Bronchial epithelial cell (primary cell): ENCODE results near the gene C3orf20. TPM values are rescaled to one million over a fixed set of nuclear protein-coding genes. Genes with fewer than 3 reads are reported as not detected.

Source experiments
- DNase-seq: peaks from one replicate; pipeline ENCODE4 v3.0.0-alpha.2; 2010; ENCODE audit warnings: low read depth
- FAIRE-seq: peaks from 2 replicates; lab custom pipeline; 2011; peaks lifted over from hg19 to GRCh38; lab: Jason Lieb, UNC
- H3K27me3 ChIP-seq: 2 replicates; pipeline ENCODE4 v1.5.1; 2011; ENCODE audit warnings: low read length; ENCODE audit not compliant: control insufficient read depth, insufficient read depth
- H3K36me3 ChIP-seq: 2 replicates; pipeline ENCODE4 v1.5.1; 2011; ENCODE audit warnings: low read length; ENCODE audit not compliant: control insufficient read depth, insufficient read depth
- H3K4me3 ChIP-seq: 2 replicates; pipeline ENCODE4 v1.5.1; 2011; ENCODE audit warnings: mild to moderate bottlenecking, low read depth, low read length, control low read depth
- total RNA-seq: library from RNA; depleted of rRNA; stranded (reverse); fragments of >200 nt; gene quantifications from 2 replicates; pipeline ENCODE4 v1.2.1, GENCODE V29; 2014
- TF ChIP-seq, protein P1 (sequence below): IDR thresholded peaks from 2 replicates; pipeline ENCODE4 v1.5.1; 2011; ENCODE audit warnings: mild to moderate bottlenecking, moderate library complexity, low read length, control low read depth, inconsistent platforms; ENCODE audit not compliant: insufficient read depth, severe bottlenecking

The C3orf20 gene
- total RNA-seq, 1 donor from 2014 or later, result under 0.01 TPM

DNA sequence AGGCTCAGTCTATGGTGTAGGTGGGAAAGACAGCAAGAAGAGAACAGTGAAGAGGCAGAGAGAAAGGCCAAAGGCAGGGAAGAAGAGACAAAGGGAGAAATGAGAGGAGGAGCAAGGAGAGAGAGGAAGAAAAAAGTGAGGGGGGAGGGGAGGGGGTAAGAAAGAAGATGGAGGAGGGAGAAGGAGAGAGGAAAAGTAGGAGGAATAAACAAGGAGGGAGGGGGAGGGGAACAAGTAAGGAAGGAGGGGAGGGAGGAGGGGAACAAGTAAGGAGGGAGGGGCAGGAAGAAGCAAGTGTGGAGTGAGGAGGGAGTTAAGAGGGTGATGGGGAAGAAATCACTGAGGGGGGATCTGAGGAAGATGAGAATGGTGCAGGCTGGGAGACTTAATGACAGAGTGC lies 98.3 kb downstream of the C3orf20 start:
- FAIRE-seq, result no peak
- H3K36me3 ChIP-seq, result no peaks in the 10 kb centered on the region
- no peak for DNase-seq
- H3K27me3 ChIP-seq, result no peaks in the 10 kb centered on the region
- no peak overlapping the region for H3K4me3 ChIP-seq
- TF ChIP-seq, protein P1, sequence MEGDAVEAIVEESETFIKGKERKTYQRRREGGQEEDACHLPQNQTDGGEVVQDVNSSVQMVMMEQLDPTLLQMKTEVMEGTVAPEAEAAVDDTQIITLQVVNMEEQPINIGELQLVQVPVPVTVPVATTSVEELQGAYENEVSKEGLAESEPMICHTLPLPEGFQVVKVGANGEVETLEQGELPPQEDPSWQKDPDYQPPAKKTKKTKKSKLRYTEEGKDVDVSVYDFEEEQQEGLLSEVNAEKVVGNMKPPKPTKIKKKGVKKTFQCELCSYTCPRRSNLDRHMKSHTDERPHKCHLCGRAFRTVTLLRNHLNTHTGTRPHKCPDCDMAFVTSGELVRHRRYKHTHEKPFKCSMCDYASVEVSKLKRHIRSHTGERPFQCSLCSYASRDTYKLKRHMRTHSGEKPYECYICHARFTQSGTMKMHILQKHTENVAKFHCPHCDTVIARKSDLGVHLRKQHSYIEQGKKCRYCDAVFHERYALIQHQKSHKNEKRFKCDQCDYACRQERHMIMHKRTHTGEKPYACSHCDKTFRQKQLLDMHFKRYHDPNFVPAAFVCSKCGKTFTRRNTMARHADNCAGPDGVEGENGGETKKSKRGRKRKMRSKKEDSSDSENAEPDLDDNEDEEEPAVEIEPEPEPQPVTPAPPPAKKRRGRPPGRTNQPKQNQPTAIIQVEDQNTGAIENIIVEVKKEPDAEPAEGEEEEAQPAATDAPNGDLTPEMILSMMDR, result no peak

DNA sequence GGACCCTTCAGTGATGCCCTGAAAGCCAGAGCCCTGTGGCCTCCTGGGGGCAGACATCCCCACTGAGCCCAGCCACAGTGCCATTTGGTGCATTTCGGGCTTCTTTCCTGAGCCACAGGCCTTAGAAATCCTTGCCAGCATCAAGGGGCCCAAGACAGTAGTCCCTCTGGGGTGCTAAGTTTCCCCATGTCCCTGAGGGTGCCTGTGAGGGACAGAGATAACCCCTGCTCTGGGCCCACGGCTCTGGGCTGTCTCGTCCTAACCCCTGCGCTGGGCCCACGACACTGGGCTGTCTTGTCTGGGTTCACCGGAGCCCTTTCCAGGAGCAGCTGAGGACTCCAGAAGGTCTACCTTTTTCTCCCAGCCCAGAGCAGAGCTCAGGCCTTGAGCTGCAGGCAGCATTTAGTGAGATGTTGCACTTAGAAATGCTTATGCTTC lies 98.8 kb downstream of the C3orf20 start:
- no peak overlapping the region for H3K4me3 ChIP-seq
- no peak for DNase-seq
- no peaks in the 10 kb centered on the region for H3K27me3 ChIP-seq
- H3K36me3 ChIP-seq, result no peaks in the 10 kb centered on the region
- FAIRE-seq, result no peak
- TF ChIP-seq, protein P1, result no peak

DNA sequence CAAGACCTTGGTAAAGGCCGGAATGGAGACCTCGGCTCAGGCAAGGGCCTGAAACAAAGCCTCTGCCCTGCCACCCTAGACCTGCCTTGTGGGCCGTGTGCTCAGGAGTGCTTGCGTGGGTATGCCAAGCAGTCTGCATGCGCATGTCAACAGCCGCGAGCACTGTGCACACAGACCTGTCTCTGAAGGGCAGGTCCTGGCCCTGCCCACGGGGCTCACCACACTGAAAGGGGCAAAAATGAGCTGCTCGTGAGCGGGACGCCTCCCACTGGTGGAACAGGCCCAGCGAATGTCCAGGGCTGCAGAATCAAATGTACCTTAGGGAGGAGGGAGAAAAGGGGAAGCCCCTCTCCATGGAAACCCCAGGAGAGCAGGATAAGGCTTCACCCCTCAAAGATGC lies 99.5 kb downstream of the C3orf20 start:
- Histone ChIP-seq H3K36me3 (no peaks in the 10 kb centered on the region), H3K27me3 (no peaks in the 10 kb centered on the region), H3K4me3 (no peak overlapping the region)
- no peak for FAIRE-seq
- no peak for DNase-seq
- TF ChIP-seq, protein P1, result no peak

DNA sequence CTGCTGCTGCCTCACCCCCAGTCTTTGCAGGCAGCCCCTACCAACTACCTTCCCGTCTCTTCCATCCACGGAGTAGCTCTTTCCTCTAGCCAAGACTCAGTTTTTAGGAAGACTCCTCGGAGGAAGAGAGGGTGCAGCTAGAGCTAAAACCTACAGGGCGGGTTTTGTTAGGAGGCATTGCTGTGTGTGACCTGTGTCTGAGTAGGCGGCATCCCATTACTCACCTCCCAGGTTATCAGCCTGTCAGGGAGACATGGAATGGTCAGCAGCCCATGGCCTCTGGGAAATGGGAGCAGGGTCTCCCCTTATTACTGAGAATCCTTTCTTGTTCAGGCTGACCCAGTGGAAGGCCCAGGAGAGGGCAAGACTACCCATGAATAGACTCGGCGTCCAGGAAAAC lies 100.1 kb downstream of the C3orf20 start:
- Histone ChIP-seq H3K27me3 (no peaks in the 10 kb centered on the region), H3K36me3 (no peaks in the 10 kb centered on the region), H3K4me3 (no peak overlapping the region)
- DNase-seq (no peak), FAIRE-seq (no peak)
- TF ChIP-seq, protein P1, result no peak

DNA sequence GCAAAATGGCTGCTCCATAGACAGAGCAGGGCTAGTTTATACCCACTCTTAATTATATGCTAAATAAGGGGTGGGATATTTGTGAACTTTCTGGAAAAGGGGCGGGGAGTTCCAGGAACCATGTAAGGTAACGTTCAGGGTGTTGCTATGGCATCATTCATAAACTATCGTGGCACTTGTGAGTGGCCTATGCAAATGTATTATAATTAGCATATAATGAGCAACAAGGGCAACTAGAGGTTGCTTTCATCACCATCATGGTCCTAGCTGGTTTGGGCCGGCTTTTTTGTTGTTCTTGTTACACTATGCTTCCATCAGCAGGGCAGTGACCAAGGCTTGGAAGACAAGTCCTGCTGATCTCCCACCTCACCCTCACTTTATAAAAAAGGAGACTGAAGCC lies 100.6 kb downstream of the C3orf20 start:
- H3K36me3 ChIP-seq, result no peaks in the 10 kb centered on the region
- FAIRE-seq, result no peak
- no peaks in the 10 kb centered on the region for H3K27me3 ChIP-seq
- no peak for DNase-seq
- no peak overlapping the region for H3K4me3 ChIP-seq
- TF ChIP-seq, protein P1, result no peak

DNA sequence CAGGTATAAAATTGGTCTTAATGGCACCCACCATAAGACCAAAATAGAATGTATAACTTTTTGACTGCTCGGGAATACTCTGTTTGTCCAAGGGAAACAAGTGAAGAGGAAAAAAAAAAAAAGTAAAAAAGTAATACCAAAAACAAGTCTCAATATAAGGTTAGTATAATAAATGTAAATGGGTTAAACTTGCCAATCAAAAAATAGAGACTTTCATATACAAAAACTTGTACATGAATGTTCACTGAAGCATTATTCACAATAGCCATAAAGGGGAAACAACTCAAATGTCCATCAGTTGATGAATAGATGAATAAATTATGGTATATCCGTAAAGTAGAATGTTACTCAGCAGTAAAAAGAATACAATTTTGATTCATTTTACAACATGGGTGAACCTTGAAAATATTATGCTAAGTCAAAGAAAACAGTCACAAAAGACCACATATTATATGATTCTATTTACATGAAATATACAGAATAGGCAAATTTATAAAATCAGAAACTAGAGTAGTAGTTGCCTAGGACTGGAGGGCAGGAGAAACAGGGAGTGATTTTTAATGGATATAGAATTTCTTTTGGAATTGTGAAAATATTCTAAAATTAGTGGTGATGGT lies 104.2 kb downstream of the C3orf20 start:
- no peaks in the 10 kb centered on the region for H3K36me3 ChIP-seq
- no peaks in the 10 kb centered on the region for H3K27me3 ChIP-seq
- no peak overlapping the region for H3K4me3 ChIP-seq
- no peak for DNase-seq
- TF ChIP-seq, protein P1, result no peak
- no peak for FAIRE-seq
